Myocyte (in vitro differentiated cells): ENCODE data around the gene CELF2. TPM values are rescaled to one million over a fixed set of nuclear protein-coding genes. Genes with fewer than 3 reads are reported as not detected.

ENCODE experiments used
- DNase-seq: peaks from one replicate; pipeline ENCODE4 v3.0.0-alpha.2; 2012; ENCODE audit warnings: low read depth
- total RNA-seq: library from RNA; depleted of rRNA; stranded (reverse); fragments of >200 nt; gene quantifications from 2 replicates; pipeline ENCODE4 v1.2.3, GENCODE V29; 2014

Gene CELF2
- total RNA-seq, 1 donor from 2014 or later, result 71.0 TPM

GRCh38 chr10:11377267-11377666 lies 359.6 kb downstream of the CELF2 start:
- DNase-seq, result no peak

- peak; percentile 34 for DNase-seq
These were observed 361.2 kb downstream of the CELF2 start for GRCh38 chr10:11378835-11379234.

GRCh38 chr10:11379771-11380170 lies 362.1 kb downstream of the CELF2 start:
- no peak for DNase-seq

GRCh38 chr10:11381023-11381422 lies 363.4 kb downstream of the CELF2 start:
- DNase-seq, result no peak

GRCh38 chr10:11381511-11381910 lies 363.8 kb downstream of the CELF2 start:
- DNase-seq, result no peak

- no peak for DNase-seq
These were observed 364.5 kb downstream of the CELF2 start for GRCh38 chr10:11382187-11382586.

GRCh38 chr10:11386044-11386443 lies 368.4 kb downstream of the CELF2 start:
- DNase-seq, result no peak
